Measurements from ENCODE around the gene CDKN1B. TPM values are rescaled to one million over a fixed set of nuclear protein-coding genes. Genes with fewer than 3 reads are reported as not detected.

Gene CDKN1B
- total RNA-seq, 4 donors from 2014 or later: 48.7 to 97.4 (median 70.6) TPM

- Histone ChIP-seq H3K4me1 (peaks cover 28 to 43% (median 39%) of the 10 kb centered on the region in 4 donors), H3K4me3 (peak overlapping the region; percentile 69 to 76 (median 72)), H3K27ac (replicated peaks in 1 of 4) (peak overlapping the region; percentile 98 to 100 (median 99)), H3K36me3 (peaks cover 0 to 19% (median 9%) of the 10 kb centered on the region in 4 donors), H3K9me3 (no peaks in the 10 kb centered on the region), H3K27me3 (no peaks in the 10 kb centered on the region)
- TF ChIP-seq, protein P1, sequence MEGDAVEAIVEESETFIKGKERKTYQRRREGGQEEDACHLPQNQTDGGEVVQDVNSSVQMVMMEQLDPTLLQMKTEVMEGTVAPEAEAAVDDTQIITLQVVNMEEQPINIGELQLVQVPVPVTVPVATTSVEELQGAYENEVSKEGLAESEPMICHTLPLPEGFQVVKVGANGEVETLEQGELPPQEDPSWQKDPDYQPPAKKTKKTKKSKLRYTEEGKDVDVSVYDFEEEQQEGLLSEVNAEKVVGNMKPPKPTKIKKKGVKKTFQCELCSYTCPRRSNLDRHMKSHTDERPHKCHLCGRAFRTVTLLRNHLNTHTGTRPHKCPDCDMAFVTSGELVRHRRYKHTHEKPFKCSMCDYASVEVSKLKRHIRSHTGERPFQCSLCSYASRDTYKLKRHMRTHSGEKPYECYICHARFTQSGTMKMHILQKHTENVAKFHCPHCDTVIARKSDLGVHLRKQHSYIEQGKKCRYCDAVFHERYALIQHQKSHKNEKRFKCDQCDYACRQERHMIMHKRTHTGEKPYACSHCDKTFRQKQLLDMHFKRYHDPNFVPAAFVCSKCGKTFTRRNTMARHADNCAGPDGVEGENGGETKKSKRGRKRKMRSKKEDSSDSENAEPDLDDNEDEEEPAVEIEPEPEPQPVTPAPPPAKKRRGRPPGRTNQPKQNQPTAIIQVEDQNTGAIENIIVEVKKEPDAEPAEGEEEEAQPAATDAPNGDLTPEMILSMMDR (IDR thresholded peaks at IDR 0.05): peak in 1 of 3 experiments; percentile 29
- TF ChIP-seq EP300 (IDR thresholded peaks at IDR 0.05) (no peak), POLR2AphosphoS5 (IDR thresholded peaks at IDR 0.05) (peak; percentile 77 to 95), POLR2A (IDR thresholded peaks at IDR 0.05; ENCODE audit: low read depth) (peak; percentile 71)
- peak; percentile 98 for DNase-seq (ENCODE audit: extremely low spot score)
- intact Hi-C loops (cut with DNase I): loop anchor here (5.0 kb wide), 1 partner anchor 62 kb away; the partner anchor contains the start of gene APOLD1
- WGBS: under 1% methylated on average over 54 of the region's 93 CpGs
Measured at GRCh38 chr12:12725086-12725955, 8.2 kb downstream of the CDKN1B start.

DNA sequence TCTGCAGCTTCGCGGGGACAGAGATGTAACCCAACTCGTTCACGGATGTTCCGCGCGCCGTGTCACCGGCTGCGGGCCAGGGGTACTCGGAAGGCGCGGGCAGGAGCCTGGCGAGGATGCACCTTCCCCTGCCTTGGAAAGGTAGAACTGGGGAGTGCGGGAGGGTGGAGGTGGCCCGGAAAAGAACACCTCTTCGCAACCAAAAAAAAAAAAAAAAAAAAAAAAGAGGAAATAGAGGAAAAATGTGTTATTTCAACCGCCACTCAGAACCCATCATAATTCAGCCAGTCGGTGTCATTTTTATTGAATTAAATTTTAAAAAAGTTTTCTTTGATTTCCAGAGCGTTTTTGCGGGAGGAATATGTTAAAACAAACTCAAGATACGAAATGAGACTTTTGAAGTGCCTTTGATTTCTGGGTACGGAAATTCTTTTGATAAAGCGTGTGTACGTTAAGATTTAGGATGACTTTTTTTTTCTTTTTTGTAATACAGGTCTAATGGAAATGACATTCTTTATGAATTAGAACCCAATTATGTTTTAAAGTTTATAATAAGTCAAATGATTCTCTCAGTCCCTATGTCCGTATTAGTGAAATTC is 8.9 kb downstream of the CDKN1B start:
- Histone ChIP-seq H3K27me3 (no peaks in the 10 kb centered on the region), H3K4me1 (peaks cover 21 to 36% (median 32%) of the 10 kb centered on the region in 4 donors), H3K36me3 (peaks cover 0 to 12% (median 6%) of the 10 kb centered on the region in 4 donors), H3K4me3 (peak overlapping the region; percentile 69 to 76 (median 72)), H3K9me3 (no peaks in the 10 kb centered on the region), H3K27ac (replicated peaks in 1 of 4) (peak overlapping the region; percentile 98 to 100 (median 99))
- 1% methylated on average over 16 of the region's 26 CpGs for WGBS
- intact Hi-C loops (cut with DNase I): loop anchor here (5.0 kb wide), 1 partner anchor 61 kb away; the partner anchor contains the start of gene APOLD1
- no peak for TF ChIP-seq EP300 (IDR thresholded peaks at IDR 0.05)
- no peak for TF ChIP-seq POLR2A (IDR thresholded peaks at IDR 0.05; ENCODE audit: low read depth)
- peak in 1 of 2 donors; percentile 70 for TF ChIP-seq POLR2AphosphoS5 (IDR thresholded peaks at IDR 0.05)
- TF ChIP-seq, protein P1 (IDR thresholded peaks at IDR 0.05): no peak
- DNase-seq (ENCODE audit: extremely low spot score): no peak

- Histone ChIP-seq H3K36me3 (peaks cover 0 to 6% (median 3%) of the 10 kb centered on the region in 4 donors), H3K27ac (replicated peaks in 1 of 4) (peak overlapping the region; percentile 98 to 100 (median 99)), H3K4me1 (peaks cover 16 to 30% (median 27%) of the 10 kb centered on the region in 4 donors), H3K27me3 (no peaks in the 10 kb centered on the region), H3K4me3 (peak overlapping the region; percentile 69 to 76 (median 72)), H3K9me3 (no peaks in the 10 kb centered on the region)
- 31% methylated on average over 6 of the region's 6 CpGs for WGBS
- TF ChIP-seq, protein P1 (IDR thresholded peaks at IDR 0.05): no peak
- TF ChIP-seq EP300 (IDR thresholded peaks at IDR 0.05): no peak
- no peak for TF ChIP-seq POLR2AphosphoS5 (IDR thresholded peaks at IDR 0.05)
- no peak for TF ChIP-seq POLR2A (IDR thresholded peaks at IDR 0.05; ENCODE audit: low read depth)
- intact Hi-C loops (cut with DNase I): loop anchor here (5.0 kb wide), 1 partner anchor 61 kb away; the partner anchor contains the start of gene APOLD1
- DNase-seq (ENCODE audit: extremely low spot score): peak; percentile 89
Measured at GRCh38 chr12:12726555-12727093, 9.5 kb downstream of the CDKN1B start.

GRCh38 chr12:12731178-12731577 is 14.0 kb downstream of the CDKN1B start:
- Histone ChIP-seq H3K4me3 (no peak overlapping the region), H3K4me1 (peaks cover 16 to 26% (median 19%) of the 10 kb centered on the region in 4 donors), H3K36me3 (no peaks in the 10 kb centered on the region), H3K27ac (replicated peaks in 1 of 4) (no peak overlapping the region), H3K27me3 (no peaks in the 10 kb centered on the region), H3K9me3 (no peaks in the 10 kb centered on the region)
- TF ChIP-seq POLR2A (IDR thresholded peaks at IDR 0.05; ENCODE audit: low read depth): no peak
- TF ChIP-seq, protein P1 (IDR thresholded peaks at IDR 0.05): no peak
- no peak for TF ChIP-seq EP300 (IDR thresholded peaks at IDR 0.05)
- TF ChIP-seq POLR2AphosphoS5 (IDR thresholded peaks at IDR 0.05): no peak
- intact Hi-C loops (cut with DNase I): no loop called here
- no peak for DNase-seq (ENCODE audit: extremely low spot score)
